HG03432 (cell line): Measurements from ENCODE around the gene CABP4.
"Not testable (repeated sequence)": the region's sequence is repeated elsewhere in the genome, so short reads cannot be mapped to it uniquely, and the experiment has no call there.

ENCODE experiments used
- ATAC-seq: cut with Tn5 transposase; IDR thresholded peaks from one replicate; pipeline ENCODE4 v1.9.1; 2021; ENCODE audit warnings: mild to moderate bottlenecking, moderate library complexity; ENCODE audit not compliant: unreplicated experiment

The CABP4 gene

GRCh38 chr11:67476692-67477091 lies 21.5 kb downstream of the CABP4 start:
- ATAC-seq: not testable (repeated sequence)

DNA sequence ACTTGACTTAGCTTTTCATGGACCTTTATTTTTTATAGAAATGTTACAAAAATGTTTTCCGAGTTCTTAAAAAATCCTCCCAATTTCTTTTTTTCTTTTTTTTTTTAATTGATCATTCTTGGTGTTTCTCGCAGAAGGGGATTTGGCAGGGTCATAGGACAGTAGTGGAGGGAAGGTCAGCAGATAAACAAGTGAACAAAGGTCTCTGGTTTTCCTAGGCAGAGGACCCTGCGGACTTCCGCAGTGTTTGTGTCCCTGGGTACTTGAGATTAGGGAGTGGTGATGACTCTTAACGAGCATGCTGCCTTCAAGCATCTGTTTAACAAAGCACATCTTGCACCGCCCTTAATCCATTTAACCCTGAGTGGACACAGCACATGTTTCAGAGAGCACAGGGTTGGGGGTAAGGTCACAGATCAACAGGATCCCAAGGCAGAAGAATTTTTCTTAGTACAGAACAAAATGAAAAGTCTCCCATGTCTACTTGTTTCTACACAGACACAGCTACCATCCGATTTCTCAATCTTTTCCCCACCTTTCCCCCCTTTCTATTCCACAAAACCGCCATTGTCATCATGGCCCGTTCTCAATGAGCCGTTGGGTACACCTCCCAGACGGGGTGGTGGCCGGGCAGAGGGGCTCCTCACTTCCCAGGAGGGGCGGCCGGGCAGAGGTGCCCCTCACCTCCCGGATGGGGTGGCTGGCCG lies 22.3 kb downstream of the CABP4 start:
- not testable (repeated sequence) for ATAC-seq

GRCh38 chr11:67482275-67482826 lies 27.2 kb downstream of the CABP4 start:
- ATAC-seq: no peak

GRCh38 chr11:67482827-67483798 lies 28.0 kb downstream of the CABP4 start, which contains the start of gene AIP:
Gene AIP (plus strand): TSS chr11:67483026. CDS start chr11:67483159, 133 bp downstream.
- ATAC-seq: peak; percentile 73

DNA sequence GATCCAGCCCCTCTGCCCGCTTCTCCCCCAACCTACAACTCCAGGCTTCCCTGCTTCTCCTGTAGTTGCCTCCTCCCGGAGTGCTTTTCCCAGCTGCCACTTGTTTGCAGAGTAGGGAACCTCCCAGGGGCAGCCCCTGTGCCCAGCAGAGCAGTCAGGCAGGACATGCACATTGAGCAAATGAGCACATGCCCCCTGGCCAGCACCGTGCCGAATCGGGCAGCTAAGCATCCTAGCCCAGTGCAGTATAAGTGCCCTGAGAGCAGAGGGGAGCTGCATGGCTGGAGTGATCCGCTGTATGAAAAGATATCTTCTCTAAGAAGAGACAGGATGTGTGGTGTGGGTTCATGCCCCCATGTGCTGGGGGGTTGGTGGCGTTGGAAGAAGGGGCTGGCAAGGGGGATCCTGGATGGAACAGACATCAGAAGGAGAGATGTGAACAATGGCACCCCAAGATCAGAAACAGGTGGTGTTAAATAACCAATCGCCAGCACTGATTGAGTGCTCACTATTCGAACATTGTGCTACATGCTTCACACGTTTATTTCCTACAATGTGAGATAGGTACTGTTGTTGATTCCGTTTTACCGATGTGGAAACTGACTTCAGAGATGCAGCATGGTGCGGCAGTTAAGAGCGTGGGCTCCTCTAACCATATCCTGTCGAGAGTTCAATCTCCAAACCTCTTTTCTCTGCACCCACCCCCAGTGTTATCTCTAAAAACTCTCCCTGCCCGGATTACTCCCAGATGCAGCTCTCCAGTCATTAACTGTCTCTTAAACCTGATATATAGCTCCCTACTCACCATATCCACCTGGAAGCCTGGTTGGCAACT lies 28.9 kb downstream of the CABP4 start:
- ATAC-seq: no peak

DNA sequence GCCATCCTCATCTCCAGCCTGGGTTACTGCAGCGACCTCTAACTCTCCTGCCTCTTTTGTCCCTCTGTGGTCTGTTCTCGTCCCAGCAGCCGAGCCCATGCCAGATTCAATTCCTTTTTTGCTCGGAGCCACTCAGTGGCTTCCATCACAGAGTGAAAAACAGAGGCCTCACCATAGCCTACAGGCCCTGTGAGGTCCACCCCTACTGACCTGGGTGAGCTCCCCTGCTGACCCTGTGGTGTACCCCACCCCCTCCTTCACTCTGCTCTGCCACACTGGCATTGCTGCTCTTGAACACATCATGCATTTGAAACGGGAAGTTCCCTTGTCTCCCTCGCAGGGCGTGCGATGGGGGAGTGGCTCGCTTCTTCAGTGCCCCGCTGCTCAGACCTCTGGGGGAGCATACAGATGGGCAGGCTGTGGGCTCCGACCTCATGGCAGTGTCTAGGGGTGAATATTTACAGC lies 29.7 kb downstream of the CABP4 start:
- no peak for ATAC-seq

GRCh38 chr11:67485873-67486361 lies 30.8 kb downstream of the CABP4 start:
- not testable (repeated sequence) for ATAC-seq

DNA sequence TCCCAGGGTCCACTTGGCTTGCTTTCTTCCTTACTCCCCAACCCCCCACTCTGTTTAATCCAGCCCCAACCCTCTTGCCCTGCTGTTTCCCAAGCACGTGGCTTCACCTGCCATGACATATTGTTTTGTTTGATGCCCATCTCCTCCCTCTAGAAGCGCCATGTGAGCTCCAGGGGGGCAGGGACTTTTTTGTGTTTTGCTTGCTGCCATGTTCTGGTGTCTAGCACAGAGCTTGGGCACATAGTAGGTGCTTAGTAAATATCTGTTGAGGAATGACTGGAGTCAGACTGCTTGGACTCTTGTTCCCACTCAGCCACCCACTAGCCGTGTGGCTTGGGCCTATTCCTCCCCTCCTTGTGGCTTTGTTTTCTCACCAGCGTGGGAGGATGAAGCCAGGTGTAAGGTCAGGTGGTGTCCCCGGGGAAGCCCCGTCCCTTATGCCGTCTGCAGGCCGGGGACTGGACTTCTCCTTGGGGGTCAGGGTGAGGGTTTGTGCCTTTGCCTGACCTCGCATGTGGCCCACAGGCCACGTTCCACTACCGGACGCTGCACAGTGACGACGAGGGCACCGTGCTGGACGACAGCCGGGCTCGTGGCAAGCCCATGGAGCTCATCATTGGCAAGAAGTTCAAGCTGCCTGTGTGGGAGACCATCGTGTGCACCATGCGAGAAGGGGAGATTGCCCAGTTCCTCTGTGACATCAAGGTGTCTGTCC lies 31.5 kb downstream of the CABP4 start:
- peak; percentile 23 for ATAC-seq

DNA sequence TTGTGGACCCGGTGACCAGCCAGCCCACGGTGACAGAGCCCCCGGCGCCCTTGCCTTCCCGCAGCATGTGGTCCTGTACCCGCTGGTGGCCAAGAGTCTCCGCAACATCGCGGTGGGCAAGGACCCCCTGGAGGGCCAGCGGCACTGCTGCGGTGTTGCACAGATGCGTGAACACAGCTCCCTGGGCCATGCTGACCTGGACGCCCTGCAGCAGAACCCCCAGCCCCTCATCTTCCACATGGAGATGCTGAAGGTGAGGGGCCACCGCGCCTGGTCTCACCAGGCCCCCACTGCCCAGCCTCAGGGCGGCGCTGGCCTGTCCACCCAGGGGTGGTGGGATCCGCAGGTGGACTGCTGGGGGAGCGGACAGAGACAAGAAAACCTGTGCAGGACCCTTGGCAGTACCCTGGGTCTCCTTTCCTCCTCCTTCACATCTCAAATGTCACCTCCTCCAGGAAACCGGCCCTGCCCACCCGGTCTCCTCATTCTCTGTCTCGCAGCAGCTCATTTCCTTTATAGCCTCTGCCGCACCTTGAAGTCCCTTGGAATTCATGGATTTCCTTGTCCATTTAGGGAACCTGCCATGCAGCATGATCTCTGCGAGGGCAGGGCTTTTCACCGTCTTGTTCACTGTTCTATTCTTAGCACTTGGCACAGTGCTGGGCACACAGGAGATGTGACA lies 34.2 kb downstream of the CABP4 start:
- ATAC-seq: no peak

GRCh38 chr11:67489885-67490726 lies 35.0 kb downstream of the CABP4 start:
- no peak for ATAC-seq

DNA sequence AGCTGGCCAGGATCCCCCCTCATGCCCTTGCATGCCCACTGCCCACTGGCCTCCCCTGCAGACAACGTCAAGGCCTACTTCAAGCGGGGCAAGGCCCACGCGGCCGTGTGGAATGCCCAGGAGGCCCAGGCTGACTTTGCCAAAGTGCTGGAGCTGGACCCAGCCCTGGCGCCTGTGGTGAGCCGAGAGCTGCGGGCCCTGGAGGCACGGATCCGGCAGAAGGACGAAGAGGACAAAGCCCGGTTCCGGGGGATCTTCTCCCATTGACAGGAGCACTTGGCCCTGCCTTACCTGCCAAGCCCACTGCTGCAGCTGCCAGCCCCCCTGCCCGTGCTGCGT lies 35.5 kb downstream of the CABP4 start:
- no peak for ATAC-seq

- no peak for ATAC-seq
Measured at GRCh38 chr11:67491276-67492068, 36.3 kb downstream of the CABP4 start.

DNA sequence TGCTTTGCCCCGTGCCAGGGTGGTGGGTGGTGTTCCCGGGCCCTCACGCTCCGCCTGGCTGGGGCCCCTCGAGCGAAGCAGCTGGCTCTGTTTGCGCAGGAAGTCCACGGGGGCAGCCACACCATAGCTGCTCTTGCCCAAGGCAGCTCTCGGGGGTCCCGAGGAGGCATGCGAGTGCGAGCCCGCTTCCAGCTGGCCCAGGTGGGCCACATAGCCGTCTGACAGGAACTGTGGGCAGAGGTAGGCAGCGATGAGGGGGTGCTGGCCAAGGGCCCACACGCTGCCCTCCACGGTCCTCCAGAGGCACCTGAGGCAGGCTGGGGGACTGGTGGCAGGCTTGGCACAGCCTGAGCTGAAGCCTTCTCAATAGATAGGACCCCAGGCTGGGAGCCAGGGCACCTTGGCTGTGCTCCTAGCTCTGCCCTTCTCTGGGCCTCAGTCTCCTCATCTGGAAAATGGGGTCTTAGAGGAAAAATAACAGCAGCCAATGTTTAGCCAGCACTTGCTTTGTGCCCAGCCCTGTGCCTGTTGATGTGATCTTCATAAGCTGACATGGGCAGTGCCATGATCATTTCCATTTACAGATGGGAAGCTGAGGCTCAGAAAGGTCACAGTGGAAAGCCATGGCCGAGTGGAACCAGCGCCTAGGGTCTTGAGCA lies 37.0 kb downstream of the CABP4 start:
- ATAC-seq: no peak

GRCh38 chr11:67492801-67493547 lies 37.8 kb downstream of the CABP4 start:
- ATAC-seq: no peak

GRCh38 chr11:67493548-67494370 lies 38.6 kb downstream of the CABP4 start:
- ATAC-seq: no peak
